Tibial artery (tissue), 4 donors: Measurements from ENCODE around the gene SLC24A4.

ENCODE experiments used
- DNase-seq, 2 donors: peaks; one replicate each; pipeline ENCODE4 v3.0.0-alpha.2; 2019
- H3K27ac ChIP-seq, 2 donors: fragments of 200-600 bp; sonication (generic) in 1 of 2; 1 replicate in 1 of 2; 2 replicates in 1 of 2; pipeline ENCODE4 v1.5.1; 2018 to 2019; ENCODE audit warnings: mild to moderate bottlenecking in 1 of 2
- H3K27me3 ChIP-seq, 2 donors: fragments of 200-600 bp; sonication (generic) in 1 of 2; one replicate each; pipeline versions ENCODE4 v1.5.1 to v1.6.0; 2016 to 2019
- H3K36me3 ChIP-seq, 3 donors: fragments of 200-600 bp; sonication (generic) in 2 of 3; one replicate each; pipeline ENCODE4 v1.5.1; 2016 to 2019; ENCODE audit warnings: mild to moderate bottlenecking in 2 of 3
- H3K4me1 ChIP-seq, 4 donors: fragments of 200-600 bp; sonication (generic) in 2 of 4; 1 replicate in 3 of 4; 2 replicates in 1 of 4; pipeline ENCODE4 v1.5.1; 2016 to 2019
- H3K4me3 ChIP-seq, 2 donors: fragments of 200-600 bp; sonication (generic) in 1 of 2; 1 replicate in 1 of 2; 2 replicates in 1 of 2; pipeline ENCODE4 v1.5.1; 2018 to 2019; ENCODE audit warnings: mild to moderate bottlenecking in 2 of 2
- H3K9me3 ChIP-seq, 3 donors: fragments of 200-600 bp; sonication (generic) in 1 of 3; one replicate each; pipeline ENCODE4 v1.5.1; 2016 to 2019
- CTCF ChIP-seq, 2 experiments: fragments of 200-600 bp in 1 of 2; fragments of 450-650 bp in 1 of 2; IDR thresholded peaks; one replicate each; pipeline ENCODE4 v1.5.1; 2017 to 2019; ENCODE audit warnings: antibody characterized with exemption in 2 of 2, mild to moderate bottlenecking in 1 of 2, moderate library complexity in 1 of 2
- intact Hi-C: fragments of 100-400 bp; cut with DNase I; formaldehyde crosslinking; loops from one replicate; pipeline ENCODE4 v1.15.0; 2023; ENCODE audit warnings: low total_unique reads

The SLC24A4 gene

GRCh38 chr14:92280554-92281262 lies 42.3 kb upstream of the SLC24A4 start:
- H3K36me3 ChIP-seq: no peaks in the 10 kb centered on the region
- H3K4me3 ChIP-seq: no peak overlapping the region
- H3K27ac ChIP-seq: no peak overlapping the region
- intact Hi-C loops: no loop called here
- H3K27me3 ChIP-seq: peaks cover 0 to 5% of the 10 kb centered on the region in 2 donors
- no peak for TF ChIP-seq CTCF (IDR thresholded peaks at IDR 0.05)
- no peaks in the 10 kb centered on the region for H3K9me3 ChIP-seq
- no peak for DNase-seq
- no peaks in the 10 kb centered on the region for H3K4me1 ChIP-seq

- no peak for DNase-seq
- no peak overlapping the region for H3K27ac ChIP-seq
- no peaks in the 10 kb centered on the region for H3K9me3 ChIP-seq
- no peak overlapping the region for H3K4me3 ChIP-seq
- no peaks in the 10 kb centered on the region for H3K4me1 ChIP-seq
- no peaks in the 10 kb centered on the region for H3K36me3 ChIP-seq
- intact Hi-C loops: no loop called here
- TF ChIP-seq CTCF (IDR thresholded peaks at IDR 0.05): no peak
- H3K27me3 ChIP-seq: no peaks in the 10 kb centered on the region
Observed at GRCh38 chr14:92282669-92283068, 40.3 kb upstream of the SLC24A4 start.

GRCh38 chr14:92285311-92285710 lies 37.7 kb upstream of the SLC24A4 start:
- DNase-seq: no peak
- intact Hi-C loops: no loop called here

GRCh38 chr14:92287987-92288386 lies 35.0 kb upstream of the SLC24A4 start:
- Histone ChIP-seq H3K4me1 (no peaks in the 10 kb centered on the region), H3K27ac (no peak overlapping the region), H3K27me3 (peaks cover 0 to 3% of the 10 kb centered on the region in 2 donors), H3K36me3 (no peaks in the 10 kb centered on the region), H3K4me3 (no peak overlapping the region), H3K9me3 (no peaks in the 10 kb centered on the region)
- TF ChIP-seq CTCF (IDR thresholded peaks at IDR 0.05): no peak
- no peak for DNase-seq
- intact Hi-C loops: no loop called here

More at GRCh38 chr14:92285311-92285710, 37.7 kb upstream of the SLC24A4 start:
- no peaks in the 10 kb centered on the region for H3K36me3 ChIP-seq
- TF ChIP-seq CTCF (IDR thresholded peaks at IDR 0.05): no peak
- H3K4me1 ChIP-seq: no peaks in the 10 kb centered on the region
- no peak overlapping the region for H3K4me3 ChIP-seq
- peaks cover 0 to 3% of the 10 kb centered on the region in 2 donors for H3K27me3 ChIP-seq
- H3K27ac ChIP-seq: no peak overlapping the region
- H3K9me3 ChIP-seq: no peaks in the 10 kb centered on the region

- no peak for TF ChIP-seq CTCF (IDR thresholded peaks at IDR 0.05)
- Histone ChIP-seq H3K36me3 (no peaks in the 10 kb centered on the region), H3K27me3 (peaks cover 0 to 3% of the 10 kb centered on the region in 2 donors), H3K4me1 (no peaks in the 10 kb centered on the region), H3K27ac (no peak overlapping the region), H3K4me3 (no peak overlapping the region), H3K9me3 (no peaks in the 10 kb centered on the region)
- intact Hi-C loops: no loop called here
- no peak for DNase-seq
Observed at GRCh38 chr14:92288994-92289660, 33.8 kb upstream of the SLC24A4 start.
